Peyer's patch (tissue), 4 donors: Measurements from ENCODE around the gene SARNP.

Experiments
- POLR2A ChIP-seq, 2 donors: fragments of 450-650 bp; IDR thresholded peaks; one replicate each; pipeline ENCODE4 v1.5.1; 2017; ENCODE audit warnings: antibody characterized with exemption in 2 of 2, mild to moderate bottlenecking in 2 of 2, moderate library complexity in 2 of 2
- TF ChIP-seq, protein P1 (sequence below), 6 experiments: fragments of 450-650 bp in 4 of 6; fragments of 200-600 bp in 2 of 6; sonication (generic) in 1 of 6; IDR thresholded peaks; one replicate each; pipeline ENCODE4 v1.5.1; 2017 to 2019; ENCODE audit warnings: antibody characterized with exemption in 6 of 6, mild to moderate bottlenecking in 3 of 6, moderate library complexity in 1 of 6

DNA sequence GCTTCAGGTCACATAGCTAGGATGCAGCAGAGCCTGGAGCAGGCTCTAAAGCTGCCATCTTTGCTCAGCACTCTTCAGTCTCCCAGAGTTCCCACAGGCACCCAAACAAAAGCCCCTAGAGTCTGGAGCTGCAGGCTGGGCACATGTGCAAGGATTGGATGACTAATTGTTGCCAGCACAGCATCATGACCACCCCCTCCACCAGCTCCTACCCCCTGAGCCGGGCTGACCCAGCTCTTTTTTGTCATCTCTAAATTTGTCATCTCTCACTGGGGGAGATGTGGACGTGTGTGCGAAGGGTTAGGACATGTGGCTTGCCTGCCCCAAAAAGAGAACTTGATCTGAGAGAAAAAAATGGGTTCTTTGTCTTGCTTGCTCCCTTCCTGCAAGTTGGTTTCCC is 29.5 kb upstream of the SARNP start:
- TF ChIP-seq, protein P1, sequence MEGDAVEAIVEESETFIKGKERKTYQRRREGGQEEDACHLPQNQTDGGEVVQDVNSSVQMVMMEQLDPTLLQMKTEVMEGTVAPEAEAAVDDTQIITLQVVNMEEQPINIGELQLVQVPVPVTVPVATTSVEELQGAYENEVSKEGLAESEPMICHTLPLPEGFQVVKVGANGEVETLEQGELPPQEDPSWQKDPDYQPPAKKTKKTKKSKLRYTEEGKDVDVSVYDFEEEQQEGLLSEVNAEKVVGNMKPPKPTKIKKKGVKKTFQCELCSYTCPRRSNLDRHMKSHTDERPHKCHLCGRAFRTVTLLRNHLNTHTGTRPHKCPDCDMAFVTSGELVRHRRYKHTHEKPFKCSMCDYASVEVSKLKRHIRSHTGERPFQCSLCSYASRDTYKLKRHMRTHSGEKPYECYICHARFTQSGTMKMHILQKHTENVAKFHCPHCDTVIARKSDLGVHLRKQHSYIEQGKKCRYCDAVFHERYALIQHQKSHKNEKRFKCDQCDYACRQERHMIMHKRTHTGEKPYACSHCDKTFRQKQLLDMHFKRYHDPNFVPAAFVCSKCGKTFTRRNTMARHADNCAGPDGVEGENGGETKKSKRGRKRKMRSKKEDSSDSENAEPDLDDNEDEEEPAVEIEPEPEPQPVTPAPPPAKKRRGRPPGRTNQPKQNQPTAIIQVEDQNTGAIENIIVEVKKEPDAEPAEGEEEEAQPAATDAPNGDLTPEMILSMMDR (IDR thresholded peaks at IDR 0.05) = no peak
- TF ChIP-seq POLR2A (IDR thresholded peaks at IDR 0.05) = no peak
